ENCODE results near the gene OR2Y1. TPM values are rescaled to one million over a fixed set of nuclear protein-coding genes. Genes with fewer than 3 reads are reported as not detected.

Gene OR2Y1
- total and polyA plus RNA-seq, 2 of the 13 experiments (the other 11 are each of a cell fraction or from before 2014, with no cell fraction given), result not detected

DNA sequence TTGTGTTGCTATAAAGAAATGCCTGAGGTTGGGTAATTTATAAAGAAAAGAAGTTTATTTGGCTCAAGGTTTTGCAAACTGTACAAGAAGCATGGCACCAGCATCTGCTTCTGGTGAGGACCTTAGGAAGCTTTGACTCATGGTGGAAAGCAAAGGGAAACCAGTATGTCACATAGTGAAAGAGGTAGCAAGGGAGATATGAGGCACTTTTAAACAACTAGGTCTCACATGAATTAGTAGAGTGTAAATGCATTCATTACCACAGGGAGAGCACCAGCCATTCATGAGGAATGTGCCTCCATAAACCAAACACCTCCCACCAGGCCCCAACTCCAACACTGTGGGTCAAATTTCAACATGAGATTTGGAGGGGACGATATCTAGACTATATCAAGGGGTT lies 40.8 kb downstream of the OR2Y1 start:
- no peaks in the 10 kb centered on the region for H3K27me3 ChIP-seq (ENCODE audit: control insufficient read depth in 1 of 2, insufficient read depth in 2 of 2, low read length in 2 of 2)
- intact Hi-C loops (cut with micrococcal nuclease; ENCODE audit: unreplicated experiment), result no loop called here
- no peaks in the 10 kb centered on the region for H3K9me3 ChIP-seq (ENCODE audit: low read length)
- ChIA-PET POLR2A (no interaction called here), CTCF (ENCODE audit: low intra/inter-chr PET ratio, low total read pairs) (no interaction called here)
- H3K4me2 ChIP-seq (ENCODE audit: low read depth, low read length), result no peak overlapping the region
- 11% methylated on average over 1 of the region's 1 CpG for WGBS (ENCODE audit: low lambda C conversion rate)
- in situ Hi-C loops (cut with HindIII; ENCODE audit: extremely low pct_ligation_motif_present, low pct_unique_long_range_greater_than_20kb), result no loop called here
- H3K79me2 ChIP-seq (ENCODE audit: insufficient read depth, low read length), result no peaks in the 10 kb centered on the region
- H3K27ac ChIP-seq (ENCODE audit: extremely low read length, insufficient read depth, low read length), result no peak overlapping the region
- no peaks in the 10 kb centered on the region for H4K20me1 ChIP-seq (ENCODE audit: insufficient read depth, low read length)
- TF ChIP-seq HDAC2 (CRISPR knock-in tag; IDR thresholded peaks at IDR 0.05) (no peak), ARNT (IDR thresholded peaks at IDR 0.05) (no peak), ZNF772 (CRISPR knock-in tag; IDR thresholded peaks at IDR 0.05) (no peak), CBX5 (CRISPR knock-in tag; IDR thresholded peaks at IDR 0.05; ENCODE audit: borderline replicate concordance) (no peak), NFKB2 (CRISPR knock-in tag; IDR thresholded peaks at IDR 0.05; ENCODE audit: borderline replicate concordance) (no peak), CAMTA2 (CRISPR knock-in tag; IDR thresholded peaks at IDR 0.05; ENCODE audit: borderline replicate concordance) (no peak), FOXA3 (CRISPR knock-in tag; IDR thresholded peaks at IDR 0.05) (no peak), GPBP1L1 (CRISPR knock-in tag; IDR thresholded peaks at IDR 0.05) (no peak), PHF21A (CRISPR knock-in tag; IDR thresholded peaks at IDR 0.05) (no peak), MAZ (IDR thresholded peaks at IDR 0.05; ENCODE audit: borderline replicate concordance, low read depth, low read length) (no peak), MAZ (CRISPR knock-in tag; IDR thresholded peaks at IDR 0.05; ENCODE audit: low read depth) (no peak), ZNF276 (CRISPR knock-in tag; IDR thresholded peaks at IDR 0.05; ENCODE audit: low read depth) (no peak), ZNF574 (CRISPR knock-in tag; IDR thresholded peaks at IDR 0.05) (no peak), HOXA9 (CRISPR knock-in tag; IDR thresholded peaks at IDR 0.05; ENCODE audit: borderline replicate concordance) (no peak), ZZZ3 (CRISPR knock-in tag; IDR thresholded peaks at IDR 0.05; ENCODE audit: borderline replicate concordance) (no peak)
- TF ChIP-seq, protein P1, sequence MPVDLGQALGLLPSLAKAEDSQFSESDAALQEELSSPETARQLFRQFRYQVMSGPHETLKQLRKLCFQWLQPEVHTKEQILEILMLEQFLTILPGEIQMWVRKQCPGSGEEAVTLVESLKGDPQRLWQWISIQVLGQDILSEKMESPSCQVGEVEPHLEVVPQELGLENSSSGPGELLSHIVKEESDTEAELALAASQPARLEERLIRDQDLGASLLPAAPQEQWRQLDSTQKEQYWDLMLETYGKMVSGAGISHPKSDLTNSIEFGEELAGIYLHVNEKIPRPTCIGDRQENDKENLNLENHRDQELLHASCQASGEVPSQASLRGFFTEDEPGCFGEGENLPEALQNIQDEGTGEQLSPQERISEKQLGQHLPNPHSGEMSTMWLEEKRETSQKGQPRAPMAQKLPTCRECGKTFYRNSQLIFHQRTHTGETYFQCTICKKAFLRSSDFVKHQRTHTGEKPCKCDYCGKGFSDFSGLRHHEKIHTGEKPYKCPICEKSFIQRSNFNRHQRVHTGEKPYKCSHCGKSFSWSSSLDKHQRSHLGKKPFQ (CRISPR knock-in tag; IDR thresholded peaks at IDR 0.05; ENCODE audit: insufficient replicate concordance), result no peak
- TF ChIP-seq, protein P2, sequence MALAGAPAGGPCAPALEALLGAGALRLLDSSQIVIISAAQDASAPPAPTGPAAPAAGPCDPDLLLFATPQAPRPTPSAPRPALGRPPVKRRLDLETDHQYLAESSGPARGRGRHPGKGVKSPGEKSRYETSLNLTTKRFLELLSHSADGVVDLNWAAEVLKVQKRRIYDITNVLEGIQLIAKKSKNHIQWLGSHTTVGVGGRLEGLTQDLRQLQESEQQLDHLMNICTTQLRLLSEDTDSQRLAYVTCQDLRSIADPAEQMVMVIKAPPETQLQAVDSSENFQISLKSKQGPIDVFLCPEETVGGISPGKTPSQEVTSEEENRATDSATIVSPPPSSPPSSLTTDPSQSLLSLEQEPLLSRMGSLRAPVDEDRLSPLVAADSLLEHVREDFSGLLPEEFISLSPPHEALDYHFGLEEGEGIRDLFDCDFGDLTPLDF (CRISPR knock-in tag; IDR thresholded peaks at IDR 0.05), result no peak
- no peaks in the 10 kb centered on the region for H3K4me1 ChIP-seq (ENCODE audit: insufficient read depth, low read length)
- no peak overlapping the region for H3K4me3 ChIP-seq (replicated peaks in 1 of 3; ENCODE audit: insufficient read depth in 1 of 3, low read depth in 2 of 3, low read length in 3 of 3)
- H3K36me3 ChIP-seq (replicated peaks in 1 of 2; ENCODE audit: control insufficient read depth in 1 of 2, insufficient read depth in 2 of 2, low read length in 2 of 2), result no peaks in the 10 kb centered on the region
- H2AFZ ChIP-seq (ENCODE audit: low read length), result no peak overlapping the region
- BruUV-seq (replicated peaks), result no TSS peak
- FAIRE-seq (no peak), DNase-seq (ENCODE audit: low spot score) (no peak), ATAC-seq (no peak)
- H3K9ac ChIP-seq (ENCODE audit: insufficient read depth, low read depth, low read length), result no peak overlapping the region
